Measurements from ENCODE around the gene GADD45B. TPM values are rescaled to one million over a fixed set of nuclear protein-coding genes. Genes with fewer than 3 reads are reported as not detected.

Gene GADD45B
- total RNA-seq (2021; fragmentation: NEBNext Ultra II Directional; extraction: Animal tissue kit (Norgen Biotek cat#: 25700)), result 10 to 100 TPM; 35.5 to 55.7 (median 39.1) TPM
- long read RNA-seq, transcript GADD45B-201 (4 exons, 1,373 nt), result major isoform, 17 of 22 reads
- long read RNA-seq, partial matches to known transcripts, result 4 of 22 reads
- long read RNA-seq, other reads (novel, unspliced or antisense), result 1 of 22 reads

- Mint-ChIP-seq H3K27me3 (ENCODE audit: insufficient read depth) (peaks cover 23% of the 10 kb centered on the region), H3K4me3 (peak within 1 kb of the TSS; percentile 99), H3K4me1 (ENCODE audit: low read depth) (no peaks in the 10 kb centered on the region), H3K36me3 (ENCODE audit: low read depth) (peaks cover 23% of the 10 kb centered on the region), H3K27ac (peak within 1 kb of the TSS; percentile 92), H3K9me3 (peaks cover 9% of the 10 kb centered on the region)
- peak; percentile 98 for DNase-seq
- TF ChIP-seq CTCF (IDR thresholded peaks at IDR 0.05), result no peak
Measured at GRCh38 chr19:2475702-2476450, at the start of gene GADD45B. GADD45B (plus strand) TSS chr19:2476127; CDS start chr19:2476359, 232 bp downstream.

GRCh38 chr19:2426611-2427428 is 49.1 kb upstream of the GADD45B start:
- no peak for DNase-seq
- TF ChIP-seq CTCF (IDR thresholded peaks at IDR 0.05), result peak; percentile 37
- Mint-ChIP-seq H3K27ac (peak overlapping the region; percentile 98), H3K4me3 (peak overlapping the region; percentile 93), H3K27me3 (ENCODE audit: insufficient read depth) (peaks cover 2% of the 10 kb centered on the region), H3K36me3 (ENCODE audit: low read depth) (0 out of 2 replicates have a peak, but pooled peaks cover 4% of the 10 kb centered on the region), H3K9me3 (no peaks in the 10 kb centered on the region), H3K4me1 (ENCODE audit: low read depth) (peaks cover 12% of the 10 kb centered on the region)

GRCh38 chr19:2427429-2428320 is 48.3 kb upstream of the GADD45B start, which contains the start of gene TIMM13:
TIMM13 (minus strand) TSS chr19:2427586; CDS start chr19:2427533, 53 bp downstream.
- H3K4me1 Mint-ChIP-seq (ENCODE audit: low read depth), result peaks cover 12% of the 10 kb centered on the region
- H3K4me3 Mint-ChIP-seq, result peak within 1 kb of the TSS; percentile 93
- no peak for TF ChIP-seq CTCF (IDR thresholded peaks at IDR 0.05)

GRCh38 chr19:2428321-2428690 is 47.6 kb upstream of the GADD45B start:
- Mint-ChIP-seq H3K27ac (peak overlapping the region; percentile 98), H3K9me3 (no peaks in the 10 kb centered on the region), H3K4me1 (ENCODE audit: low read depth) (peaks cover 12% of the 10 kb centered on the region), H3K4me3 (peak overlapping the region; percentile 93; the same call in 1 of the 2 replicates), H3K27me3 (ENCODE audit: insufficient read depth) (peaks cover 2% of the 10 kb centered on the region), H3K36me3 (ENCODE audit: low read depth) (0 out of 2 replicates have a peak, but pooled peaks cover 4% of the 10 kb centered on the region)
- no peak for TF ChIP-seq CTCF (IDR thresholded peaks at IDR 0.05)
- DNase-seq, result no peak

More at GRCh38 chr19:2427429-2428320, 48.3 kb upstream of the GADD45B start, which contains the start of gene TIMM13:
- peak within 1 kb of the TSS; percentile 98 for H3K27ac Mint-ChIP-seq
- DNase-seq, result peak; percentile 90
- H3K27me3 Mint-ChIP-seq (ENCODE audit: insufficient read depth), result peaks cover 2% of the 10 kb centered on the region
- H3K9me3 Mint-ChIP-seq, result no peaks in the 10 kb centered on the region
- H3K36me3 Mint-ChIP-seq (ENCODE audit: low read depth), result 0 out of 2 replicates have a peak, but pooled peaks cover 4% of the 10 kb centered on the region

All from HFFc6 (cell line).